OCI-LY7 (cell line): ENCODE data around the gene AUTS2.

ENCODE experiments used
- EZH2phosphoT487 ChIP-seq: fragments of 200-600 bp; sonication (generic); IDR thresholded peaks from 2 replicates; pipeline ENCODE4 v1.6.1; 2018; ENCODE audit warnings: low read depth, borderline replicate concordance, mild to moderate bottlenecking, mixed run types, antibody characterized with exemption, low read length, moderate library complexity, mixed read lengths
- TF ChIP-seq, protein P1 (sequence below): fragments of 200-600 bp; sonication (generic); conservative IDR thresholded peaks from 2 replicates; pipeline ENCODE4 v1.5.1; 2014; ENCODE audit warnings: mild to moderate bottlenecking, antibody characterized with exemption, low read length, moderate library complexity, mixed read lengths

DNA sequence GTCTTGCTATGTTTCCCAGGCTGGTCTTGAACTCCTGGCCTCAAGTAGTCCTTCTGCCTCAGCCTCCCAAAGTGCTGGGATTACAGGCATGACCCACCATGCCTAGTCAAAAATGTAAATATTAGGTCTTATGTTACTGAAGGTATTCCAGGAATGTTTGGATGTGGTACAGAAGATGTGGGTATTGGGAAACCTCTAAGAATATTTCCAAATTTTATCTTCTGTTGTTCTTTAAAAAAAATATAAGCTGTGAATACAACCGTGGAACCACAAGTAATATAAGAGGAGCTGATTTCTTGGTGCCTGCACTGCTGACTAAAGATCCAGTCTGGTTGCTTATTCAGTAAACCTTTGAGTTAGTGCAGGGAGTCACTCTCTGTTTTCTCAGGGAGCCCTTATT lies 178.3 kb downstream of the AUTS2 start:
- TF ChIP-seq, protein P1, sequence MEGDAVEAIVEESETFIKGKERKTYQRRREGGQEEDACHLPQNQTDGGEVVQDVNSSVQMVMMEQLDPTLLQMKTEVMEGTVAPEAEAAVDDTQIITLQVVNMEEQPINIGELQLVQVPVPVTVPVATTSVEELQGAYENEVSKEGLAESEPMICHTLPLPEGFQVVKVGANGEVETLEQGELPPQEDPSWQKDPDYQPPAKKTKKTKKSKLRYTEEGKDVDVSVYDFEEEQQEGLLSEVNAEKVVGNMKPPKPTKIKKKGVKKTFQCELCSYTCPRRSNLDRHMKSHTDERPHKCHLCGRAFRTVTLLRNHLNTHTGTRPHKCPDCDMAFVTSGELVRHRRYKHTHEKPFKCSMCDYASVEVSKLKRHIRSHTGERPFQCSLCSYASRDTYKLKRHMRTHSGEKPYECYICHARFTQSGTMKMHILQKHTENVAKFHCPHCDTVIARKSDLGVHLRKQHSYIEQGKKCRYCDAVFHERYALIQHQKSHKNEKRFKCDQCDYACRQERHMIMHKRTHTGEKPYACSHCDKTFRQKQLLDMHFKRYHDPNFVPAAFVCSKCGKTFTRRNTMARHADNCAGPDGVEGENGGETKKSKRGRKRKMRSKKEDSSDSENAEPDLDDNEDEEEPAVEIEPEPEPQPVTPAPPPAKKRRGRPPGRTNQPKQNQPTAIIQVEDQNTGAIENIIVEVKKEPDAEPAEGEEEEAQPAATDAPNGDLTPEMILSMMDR = no peak
- TF ChIP-seq EZH2phosphoT487 = no peak
